Adrenal gland (tissue), 5 donors: ENCODE data around the gene LPXN.

Experiments
- POLR2A ChIP-seq, 2 donors: fragments of 450-650 bp; IDR thresholded peaks; one replicate each; pipeline ENCODE4 v1.6.1; 2017; ENCODE audit warnings: antibody characterized with exemption in 2 of 2, mild to moderate bottlenecking in 2 of 2, moderate library complexity in 1 of 2
- TF ChIP-seq, protein P1 (sequence below), 6 experiments: fragments of 450-650 bp in 4 of 6; fragments of 200-600 bp in 2 of 6; sonication (generic) in 1 of 6; IDR thresholded peaks; 1 replicate in 5 of 6; 2 replicates in 1 of 6; pipeline versions ENCODE4 v1.5.1 to v1.8.0; 2016 to 2021; ENCODE audit warnings: antibody characterized with exemption in 6 of 6, mild to moderate bottlenecking in 2 of 6, moderate library complexity in 1 of 6
- donor health status: DM: no; HTN: no; CAD: no.

DNA sequence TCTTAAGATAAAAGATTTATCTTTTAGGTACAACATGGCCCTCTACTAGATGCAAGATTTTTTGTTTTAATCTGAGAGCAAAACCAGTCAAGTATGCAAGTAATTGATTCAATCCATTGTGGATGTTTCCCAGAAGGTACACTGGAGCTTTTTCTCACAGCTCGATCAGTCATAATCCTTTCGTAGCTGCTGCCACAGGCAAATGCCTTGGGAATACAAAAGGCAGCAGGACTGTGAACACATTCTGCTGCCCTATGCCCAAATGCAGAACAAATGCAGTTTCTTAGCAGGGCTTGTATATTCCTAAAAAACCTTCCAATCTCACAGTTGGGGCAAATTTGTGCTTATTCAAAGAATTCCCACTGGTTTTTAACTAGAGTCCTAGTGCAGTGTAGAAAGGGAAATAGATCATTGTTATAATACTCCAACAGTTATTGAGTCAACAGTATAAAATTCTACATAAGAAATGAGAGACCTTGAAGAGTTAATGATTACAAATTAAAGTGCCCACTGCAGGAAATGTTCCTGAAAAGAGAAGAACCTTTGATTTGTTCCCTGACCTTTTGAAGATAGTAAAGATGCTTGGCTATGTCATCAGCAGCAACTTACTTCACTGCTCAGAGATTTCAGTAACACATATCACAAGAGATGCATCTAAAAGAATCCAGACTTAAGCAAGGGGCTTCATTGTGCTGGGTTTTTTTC lies 14.1 kb downstream of the LPXN start:
- TF ChIP-seq, protein P1, sequence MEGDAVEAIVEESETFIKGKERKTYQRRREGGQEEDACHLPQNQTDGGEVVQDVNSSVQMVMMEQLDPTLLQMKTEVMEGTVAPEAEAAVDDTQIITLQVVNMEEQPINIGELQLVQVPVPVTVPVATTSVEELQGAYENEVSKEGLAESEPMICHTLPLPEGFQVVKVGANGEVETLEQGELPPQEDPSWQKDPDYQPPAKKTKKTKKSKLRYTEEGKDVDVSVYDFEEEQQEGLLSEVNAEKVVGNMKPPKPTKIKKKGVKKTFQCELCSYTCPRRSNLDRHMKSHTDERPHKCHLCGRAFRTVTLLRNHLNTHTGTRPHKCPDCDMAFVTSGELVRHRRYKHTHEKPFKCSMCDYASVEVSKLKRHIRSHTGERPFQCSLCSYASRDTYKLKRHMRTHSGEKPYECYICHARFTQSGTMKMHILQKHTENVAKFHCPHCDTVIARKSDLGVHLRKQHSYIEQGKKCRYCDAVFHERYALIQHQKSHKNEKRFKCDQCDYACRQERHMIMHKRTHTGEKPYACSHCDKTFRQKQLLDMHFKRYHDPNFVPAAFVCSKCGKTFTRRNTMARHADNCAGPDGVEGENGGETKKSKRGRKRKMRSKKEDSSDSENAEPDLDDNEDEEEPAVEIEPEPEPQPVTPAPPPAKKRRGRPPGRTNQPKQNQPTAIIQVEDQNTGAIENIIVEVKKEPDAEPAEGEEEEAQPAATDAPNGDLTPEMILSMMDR (IDR thresholded peaks at IDR 0.05) = no peak
- no peak for TF ChIP-seq POLR2A (IDR thresholded peaks at IDR 0.05)
